H9 (cell line): ENCODE measurements around the gene PRR5L. TPM values are rescaled to one million over a fixed set of nuclear protein-coding genes. Genes with fewer than 3 reads are reported as not detected.

Experiments used
- DNase-seq: peaks from one replicate; pipeline ENCODE4 v3.0.0-alpha.2; 2017
- H2AFZ ChIP-seq: one replicate; pipeline ENCODE4 v1.6.1; 2013; ENCODE audit warnings: mild to moderate bottlenecking, low read length, control low read depth, moderate library complexity
- H2AK5ac ChIP-seq: 2 replicates; pipeline ENCODE4 v1.6.1; 2013; ENCODE audit warnings: low read length, control low read depth, mixed read lengths; ENCODE audit not compliant: insufficient read length
- H2BK120ac ChIP-seq: one replicate; pipeline ENCODE4 v1.6.1; 2013; ENCODE audit warnings: low read depth, mild to moderate bottlenecking, low read length, control low read depth, inconsistent platforms; ENCODE audit not compliant: poor library complexity, severe bottlenecking
- H2BK12ac ChIP-seq: 2 replicates; pipeline ENCODE4 v1.6.1; 2013; ENCODE audit warnings: low read length, control low read depth, mixed read lengths, low read depth; ENCODE audit not compliant: insufficient read length
- H2BK15ac ChIP-seq: 2 replicates; pipeline ENCODE4 v1.6.1; 2013; ENCODE audit warnings: low read depth, low read length, control low read depth
- H2BK20ac ChIP-seq: one replicate; pipeline ENCODE4 v1.6.1; 2013; ENCODE audit warnings: low read depth, mild to moderate bottlenecking, low read length, control low read depth, inconsistent platforms; ENCODE audit not compliant: poor library complexity, severe bottlenecking
- H2BK5ac ChIP-seq: 2 replicates; pipeline ENCODE4 v1.6.1; 2013; ENCODE audit warnings: low read length, control low read depth, mixed read lengths; ENCODE audit not compliant: insufficient read length
- H3K14ac ChIP-seq: 2 replicates; pipeline ENCODE4 v1.6.1; 2013; ENCODE audit warnings: low read length, control low read depth; ENCODE audit not compliant: insufficient read depth
- H3K18ac ChIP-seq: 2 replicates; pipeline ENCODE4 v1.6.1; 2013; ENCODE audit warnings: low read depth, mild to moderate bottlenecking, mixed read lengths, low read length, control low read depth; ENCODE audit not compliant: insufficient read length
- H3K23ac ChIP-seq: 2 replicates; pipeline ENCODE4 v1.6.1; 2013; ENCODE audit warnings: low read length, control low read depth, mixed read lengths, low read depth; ENCODE audit not compliant: insufficient read length
- H3K23me2 ChIP-seq: 2 replicates; pipeline ENCODE4 v1.6.1; 2013; ENCODE audit warnings: low read depth, mild to moderate bottlenecking, mixed read lengths, low read length, control low read depth; ENCODE audit not compliant: insufficient read length, poor library complexity, severe bottlenecking
- H3K27ac ChIP-seq: 2 replicates; pipeline ENCODE4 v1.5.1; 2013; ENCODE audit warnings: low read length, control low read depth, mixed read lengths, low read depth; ENCODE audit not compliant: insufficient read length
- H3K27me3 ChIP-seq: 2 replicates; pipeline ENCODE4 v1.6.1; 2013; ENCODE audit warnings: low read length, control low read depth, inconsistent platforms; ENCODE audit not compliant: insufficient read depth
- H3K4ac ChIP-seq: 2 replicates; pipeline ENCODE4 v1.6.1; 2013; ENCODE audit warnings: low read depth, mild to moderate bottlenecking, control low read depth, inconsistent platforms, low read length, moderate library complexity
- H3K4me1 ChIP-seq: 2 replicates; pipeline ENCODE4 v1.6.1; 2013; ENCODE audit warnings: low read length, control low read depth, inconsistent platforms; ENCODE audit not compliant: insufficient read depth
- H3K4me2 ChIP-seq: 2 replicates; pipeline ENCODE4 v1.6.1; 2013; ENCODE audit warnings: low read length, control low read depth, mixed read lengths; ENCODE audit not compliant: insufficient read length, insufficient read depth
- H3K56ac ChIP-seq: 2 replicates; pipeline ENCODE4 v1.6.1; 2013; ENCODE audit warnings: low read depth, mild to moderate bottlenecking, mixed read lengths, low read length, control low read depth; ENCODE audit not compliant: insufficient read length
- H3K79me1 ChIP-seq: 2 replicates; pipeline ENCODE4 v1.6.1; 2013; ENCODE audit warnings: low read depth, mild to moderate bottlenecking, moderate library complexity, low read length, control low read depth, inconsistent platforms; ENCODE audit not compliant: insufficient read depth, poor library complexity, severe bottlenecking
- H3K79me2 ChIP-seq: 2 replicates; pipeline ENCODE4 v1.6.1; 2013; ENCODE audit warnings: low read length, control low read depth, inconsistent platforms; ENCODE audit not compliant: insufficient read depth
- H3K9ac ChIP-seq: 2 replicates; pipeline ENCODE4 v1.6.1; 2013; ENCODE audit warnings: low read length, control low read depth, mixed read lengths; ENCODE audit not compliant: insufficient read length; ENCODE audit errors: extremely low read depth
- H3K9me3 ChIP-seq: one replicate; pipeline ENCODE4 v1.6.1; 2013; ENCODE audit warnings: low read depth, low read length, inconsistent platforms; ENCODE audit not compliant: control insufficient read depth
- H3T11ph ChIP-seq: one replicate; pipeline ENCODE4 v1.6.1; 2013; ENCODE audit warnings: mild to moderate bottlenecking, low read length, control low read depth, inconsistent platforms
- H4K20me1 ChIP-seq: one replicate; pipeline ENCODE4 v1.6.1; 2013; ENCODE audit not compliant: control insufficient read depth, insufficient read length, insufficient read depth
- H4K5ac ChIP-seq: 2 replicates; pipeline ENCODE4 v1.6.1; 2013; ENCODE audit warnings: low read depth, mild to moderate bottlenecking, mixed read lengths, low read length, control low read depth; ENCODE audit not compliant: insufficient read length
- H4K8ac ChIP-seq: replicated peaks from 2 replicates; pipeline ENCODE4 v1.6.1; 2013; ENCODE audit warnings: low read length, control low read depth, mixed read lengths, low read depth; ENCODE audit not compliant: insufficient read length
- H4K91ac ChIP-seq: 2 replicates; pipeline ENCODE4 v1.6.1; 2013; ENCODE audit warnings: low read depth, mild to moderate bottlenecking, moderate library complexity, mixed read lengths, low read length, control low read depth; ENCODE audit not compliant: insufficient read length
- H3K27ac Mint-ChIP-seq, 3 experiments: 2 replicates in 2 of 3; 3 replicates in 1 of 3; pipeline ENCODE4 v1.8.0; 2020 to 2021; ENCODE audit warnings: mixed read lengths in 3 of 3, mild to moderate bottlenecking in 1 of 3, moderate library complexity in 1 of 3
- H3K27me3 Mint-ChIP-seq: 2 replicates; pipeline ENCODE4 v1.8.0; 2021; ENCODE audit warnings: low read depth, mild to moderate bottlenecking, moderate library complexity, mixed read lengths
- H3K36me3 Mint-ChIP-seq, 3 experiments: 2 replicates in 2 of 3; 3 replicates in 1 of 3; pipeline ENCODE4 v1.8.0; 2020 to 2021; ENCODE audit warnings: low read depth in 3 of 3, mixed read lengths in 3 of 3; ENCODE audit not compliant: insufficient read depth in 1 of 3
- H3K4me1 Mint-ChIP-seq, 2 experiments: 2 replicates each; pipeline ENCODE4 v1.8.0; 2020; ENCODE audit warnings: mixed read lengths in 2 of 2
- H3K4me3 Mint-ChIP-seq, 2 experiments: 2 replicates in 1 of 2; 3 replicates in 1 of 2; pipeline ENCODE4 v1.8.0; 2020 to 2021; ENCODE audit warnings: mild to moderate bottlenecking in 2 of 2, mixed read lengths in 2 of 2, moderate library complexity in 1 of 2
- H3K9me3 Mint-ChIP-seq, 2 experiments: 2 replicates in 1 of 2; 3 replicates in 1 of 2; pipeline ENCODE4 v1.8.0; 2020; ENCODE audit warnings: mild to moderate bottlenecking in 2 of 2, mixed read lengths in 2 of 2, moderate library complexity in 1 of 2
- WGBS: extraction: QIAGEN DNeasy Blood & Tissue Kit; methylation state at CpG from one replicate; pipeline ENCODE4 v1.1.7; 2013; ENCODE audit warnings: missing lambda C conversion rate, low lambda C conversion rate, mixed read lengths; ENCODE audit not compliant: insufficient read length; ENCODE audit errors: extremely low coverage; 5-methylcytosine and 5-hydroxymethylcytosine counted together
- total RNA-seq: library from RNA; stranded (reverse); gene quantifications from 2 replicates; pipeline ENCODE4 v1.2.1, GENCODE V29; 2021
- TF ChIP-seq, protein P1 (sequence below): fragments of 200-600 bp; sonication (generic); conservative IDR thresholded peaks from 3 replicates; pipeline ENCODE4 v1.8.0; 2021; ENCODE audit warnings: antibody characterized with exemption, mild to moderate bottlenecking

The PRR5L gene
- total RNA-seq, 1 experiment from 2014 or later, result 5.6 TPM

GRCh38 chr11:36436064-36436463, 140.0 kb downstream of the PRR5L start:
- H3K27ac ChIP-seq, result no peak overlapping the region
- H3K79me1 ChIP-seq, result no peaks in the 10 kb centered on the region
- no peaks in the 10 kb centered on the region for H3K27me3 ChIP-seq
- no peak overlapping the region for H3K23ac ChIP-seq
- no peaks in the 10 kb centered on the region for H3K4me1 ChIP-seq
- H3K4me3 Mint-ChIP-seq, result no peak overlapping the region
- no peaks in the 10 kb centered on the region for H3K79me2 ChIP-seq
- H3K4me2 ChIP-seq, result no peak overlapping the region
- no peak overlapping the region for H3K14ac ChIP-seq
- H3K27ac Mint-ChIP-seq, result no peak overlapping the region
- no peak for DNase-seq
- no peak overlapping the region for H4K5ac ChIP-seq
- H2BK5ac ChIP-seq, result no peak overlapping the region
- H2BK20ac ChIP-seq, result no peak overlapping the region
- H3K4me1 Mint-ChIP-seq, result no peaks in the 10 kb centered on the region
- H2AK5ac ChIP-seq, result no peak overlapping the region
- H4K91ac ChIP-seq, result no peak overlapping the region
- no peak overlapping the region for H2BK12ac ChIP-seq
- H3K9me3 ChIP-seq, result no peaks in the 10 kb centered on the region
- TF ChIP-seq, protein P1, sequence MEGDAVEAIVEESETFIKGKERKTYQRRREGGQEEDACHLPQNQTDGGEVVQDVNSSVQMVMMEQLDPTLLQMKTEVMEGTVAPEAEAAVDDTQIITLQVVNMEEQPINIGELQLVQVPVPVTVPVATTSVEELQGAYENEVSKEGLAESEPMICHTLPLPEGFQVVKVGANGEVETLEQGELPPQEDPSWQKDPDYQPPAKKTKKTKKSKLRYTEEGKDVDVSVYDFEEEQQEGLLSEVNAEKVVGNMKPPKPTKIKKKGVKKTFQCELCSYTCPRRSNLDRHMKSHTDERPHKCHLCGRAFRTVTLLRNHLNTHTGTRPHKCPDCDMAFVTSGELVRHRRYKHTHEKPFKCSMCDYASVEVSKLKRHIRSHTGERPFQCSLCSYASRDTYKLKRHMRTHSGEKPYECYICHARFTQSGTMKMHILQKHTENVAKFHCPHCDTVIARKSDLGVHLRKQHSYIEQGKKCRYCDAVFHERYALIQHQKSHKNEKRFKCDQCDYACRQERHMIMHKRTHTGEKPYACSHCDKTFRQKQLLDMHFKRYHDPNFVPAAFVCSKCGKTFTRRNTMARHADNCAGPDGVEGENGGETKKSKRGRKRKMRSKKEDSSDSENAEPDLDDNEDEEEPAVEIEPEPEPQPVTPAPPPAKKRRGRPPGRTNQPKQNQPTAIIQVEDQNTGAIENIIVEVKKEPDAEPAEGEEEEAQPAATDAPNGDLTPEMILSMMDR, result no peak
- H3K36me3 Mint-ChIP-seq, result peaks cover 0 to 12% (median 7%) of the 10 kb centered on the region in 3 experiments; a peak in 4 of 7 replicates
- no peak overlapping the region for H3T11ph ChIP-seq
- H2AFZ ChIP-seq, result no peak overlapping the region
- no peak overlapping the region for H3K56ac ChIP-seq
- H3K9ac ChIP-seq, result no peak overlapping the region
- no peaks in the 10 kb centered on the region for H3K27me3 Mint-ChIP-seq
- no peak overlapping the region for H3K18ac ChIP-seq
- no peaks in the 10 kb centered on the region for H3K23me2 ChIP-seq
- H4K8ac ChIP-seq, result no peak overlapping the region
- peaks cover 0 to 2% of the 10 kb centered on the region in 2 experiments; a peak in 2 of 5 replicates for H3K9me3 Mint-ChIP-seq
- H4K20me1 ChIP-seq, result no peaks in the 10 kb centered on the region
- WGBS, result no CpG with 5 or more reads among the region's 5 CpGs
- no peak overlapping the region for H2BK120ac ChIP-seq
- no peak overlapping the region for H3K4ac ChIP-seq
- no peak overlapping the region for H2BK15ac ChIP-seq
